Astrocyte (in vitro differentiated cells and primary cell): ENCODE measurements around the gene DNASE2. TPM values are rescaled to one million over a fixed set of nuclear protein-coding genes. Genes with fewer than 3 reads are reported as not detected.
A peak's percentile ranks its signal among the peaks of the same experiment; 100 is the strongest.

Experiments
- DNase-seq: peaks from one replicate; pipeline ENCODE4 v3.0.0-alpha.2; 2010; ENCODE audit warnings: low read depth
- FAIRE-seq: peaks from 2 replicates; lab custom pipeline; 2011; peaks lifted over from hg19 to GRCh38; lab: Jason Lieb, UNC
- H2AFZ ChIP-seq: 2 replicates; pipeline ENCODE4 v1.6.0; 2012; ENCODE audit warnings: low read depth, low read length, inconsistent platforms
- H3K27ac ChIP-seq: 2 replicates; pipeline ENCODE4 v1.5.1; 2011; ENCODE audit warnings: low read depth, low read length, inconsistent platforms
- H3K27me3 ChIP-seq: 2 replicates; pipeline ENCODE4 v1.6.0; 2011; ENCODE audit warnings: low read length, inconsistent platforms; ENCODE audit not compliant: insufficient read depth
- H3K36me3 ChIP-seq: 2 replicates; pipeline ENCODE4 v1.5.1; 2011; ENCODE audit warnings: low read length, inconsistent platforms; ENCODE audit not compliant: insufficient read depth
- H3K4me1 ChIP-seq: 2 replicates; pipeline ENCODE4 v1.5.1; 2011; ENCODE audit warnings: low read length, inconsistent platforms; ENCODE audit not compliant: insufficient read depth
- H3K4me2 ChIP-seq: 2 replicates; pipeline ENCODE4 v1.6.0; 2012; ENCODE audit warnings: low read length, inconsistent platforms
- H3K4me3 ChIP-seq: 2 replicates; pipeline ENCODE4 v1.5.1; 2011; ENCODE audit warnings: low read depth, mild to moderate bottlenecking, low read length, inconsistent platforms; ENCODE audit not compliant: insufficient read depth
- H3K79me2 ChIP-seq: 2 replicates; pipeline ENCODE4 v1.6.0; 2012; ENCODE audit warnings: mild to moderate bottlenecking, low read length, inconsistent platforms; ENCODE audit not compliant: insufficient read depth
- H3K9ac ChIP-seq: 2 replicates; pipeline ENCODE4 v1.6.0; 2012; ENCODE audit warnings: mild to moderate bottlenecking, low read length, inconsistent platforms
- H3K9me3 ChIP-seq: 2 replicates; pipeline ENCODE4 v1.5.1; 2012; ENCODE audit warnings: low read depth, mild to moderate bottlenecking, low read length, inconsistent platforms; ENCODE audit not compliant: insufficient read depth
- H4K20me1 ChIP-seq: 2 replicates; pipeline ENCODE4 v1.6.0; 2012; ENCODE audit warnings: low read length, inconsistent platforms; ENCODE audit not compliant: insufficient read depth
- H3K27ac Mint-ChIP-seq: one replicate; pipeline ENCODE4 v1.8.0; 2021; ENCODE audit warnings: mild to moderate bottlenecking, mixed read lengths; ENCODE audit not compliant: unreplicated experiment
- H3K27me3 Mint-ChIP-seq: one replicate; pipeline ENCODE4 v1.8.0; 2021; ENCODE audit warnings: low read depth, mixed read lengths; ENCODE audit not compliant: unreplicated experiment
- H3K36me3 Mint-ChIP-seq: one replicate; pipeline ENCODE4 v1.8.0; 2021; ENCODE audit warnings: low read depth, mixed read lengths; ENCODE audit not compliant: unreplicated experiment
- H3K4me1 Mint-ChIP-seq: one replicate; pipeline ENCODE4 v1.8.0; 2021; ENCODE audit warnings: low read depth, mixed read lengths; ENCODE audit not compliant: unreplicated experiment
- H3K4me3 Mint-ChIP-seq: one replicate; pipeline ENCODE4 v1.8.0; 2021; ENCODE audit warnings: mild to moderate bottlenecking, moderate library complexity, mixed read lengths; ENCODE audit not compliant: unreplicated experiment
- H3K9me3 Mint-ChIP-seq: one replicate; pipeline ENCODE4 v1.8.0; 2021; ENCODE audit warnings: mild to moderate bottlenecking, mixed read lengths; ENCODE audit not compliant: unreplicated experiment
- EZH2 ChIP-seq: IDR thresholded peaks from 2 replicates; pipeline ENCODE4 v1.6.1; 2012; ENCODE audit warnings: mild to moderate bottlenecking, low read length, inconsistent platforms; ENCODE audit not compliant: insufficient read depth
- total RNA-seq: library from RNA; stranded (reverse); gene quantifications from 2 replicates; pipeline ENCODE4 v1.2.1, GENCODE V29; 2021
- TF ChIP-seq, protein P1 (sequence below): IDR thresholded peaks from 2 replicates; pipeline ENCODE4 v1.5.1; 2011; ENCODE audit warnings: low read depth, mild to moderate bottlenecking, inconsistent platforms, low read length, moderate library complexity; ENCODE audit not compliant: insufficient read depth

DNASE2 gene
- total RNA-seq, 1 donor from 2014 or later: 33.1 TPM

DNA sequence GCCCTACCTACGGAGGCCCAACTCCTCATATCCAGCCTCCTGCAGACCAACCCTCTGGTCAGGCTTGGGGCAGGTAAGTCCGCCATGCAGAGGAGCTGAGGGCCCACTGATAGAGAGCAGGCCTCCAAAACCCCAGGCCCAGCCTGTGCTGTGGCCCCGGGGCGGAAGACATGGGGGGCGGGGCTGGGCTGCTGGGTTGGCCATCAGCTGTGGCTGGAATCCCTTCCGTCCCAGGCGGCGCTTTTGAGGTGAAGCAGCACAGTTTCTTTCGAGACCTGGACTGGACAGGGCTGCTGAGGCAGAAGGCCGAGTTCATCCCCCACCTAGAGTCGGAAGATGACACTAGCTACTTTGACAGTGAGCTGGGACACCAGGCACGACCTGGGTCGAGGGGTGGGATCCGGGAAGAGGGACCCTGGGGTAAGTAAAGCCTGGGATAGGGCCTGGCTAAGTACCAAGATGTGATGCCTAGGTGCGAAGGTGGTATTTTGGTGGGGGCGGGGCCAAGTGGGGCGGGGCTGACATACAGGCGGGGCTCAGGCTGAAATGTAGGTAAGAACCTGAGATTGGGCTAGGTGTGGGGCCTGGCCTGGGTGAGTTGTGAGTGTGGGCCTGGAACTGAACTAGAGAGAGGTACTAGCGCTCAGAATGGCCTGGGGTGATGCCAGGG, 15.4 kb downstream of the DNASE2 start:
- H3K36me3 Mint-ChIP-seq: peaks cover 13% of the 10 kb centered on the region
- Histone ChIP-seq H3K4me2 (no peak overlapping the region), H3K9ac (no peak overlapping the region), H3K9me3 (no peaks in the 10 kb centered on the region), H2AFZ (no peak overlapping the region), H3K36me3 (no peaks in the 10 kb centered on the region), H3K4me3 (no peak overlapping the region), H3K79me2 (no peaks in the 10 kb centered on the region), H3K27ac (no peak overlapping the region), H4K20me1 (no peaks in the 10 kb centered on the region), H3K27me3 (peaks cover 4% of the 10 kb centered on the region), H3K4me1 (peaks cover 3% of the 10 kb centered on the region)
- peaks cover 2% of the 10 kb centered on the region for H3K27me3 Mint-ChIP-seq
- H3K27ac Mint-ChIP-seq: no peak overlapping the region
- H3K4me1 Mint-ChIP-seq: no peaks in the 10 kb centered on the region
- no peak for FAIRE-seq
- H3K9me3 Mint-ChIP-seq: no peaks in the 10 kb centered on the region
- H3K4me3 Mint-ChIP-seq: no peak overlapping the region
- no peak for DNase-seq
- TF ChIP-seq, protein P1, sequence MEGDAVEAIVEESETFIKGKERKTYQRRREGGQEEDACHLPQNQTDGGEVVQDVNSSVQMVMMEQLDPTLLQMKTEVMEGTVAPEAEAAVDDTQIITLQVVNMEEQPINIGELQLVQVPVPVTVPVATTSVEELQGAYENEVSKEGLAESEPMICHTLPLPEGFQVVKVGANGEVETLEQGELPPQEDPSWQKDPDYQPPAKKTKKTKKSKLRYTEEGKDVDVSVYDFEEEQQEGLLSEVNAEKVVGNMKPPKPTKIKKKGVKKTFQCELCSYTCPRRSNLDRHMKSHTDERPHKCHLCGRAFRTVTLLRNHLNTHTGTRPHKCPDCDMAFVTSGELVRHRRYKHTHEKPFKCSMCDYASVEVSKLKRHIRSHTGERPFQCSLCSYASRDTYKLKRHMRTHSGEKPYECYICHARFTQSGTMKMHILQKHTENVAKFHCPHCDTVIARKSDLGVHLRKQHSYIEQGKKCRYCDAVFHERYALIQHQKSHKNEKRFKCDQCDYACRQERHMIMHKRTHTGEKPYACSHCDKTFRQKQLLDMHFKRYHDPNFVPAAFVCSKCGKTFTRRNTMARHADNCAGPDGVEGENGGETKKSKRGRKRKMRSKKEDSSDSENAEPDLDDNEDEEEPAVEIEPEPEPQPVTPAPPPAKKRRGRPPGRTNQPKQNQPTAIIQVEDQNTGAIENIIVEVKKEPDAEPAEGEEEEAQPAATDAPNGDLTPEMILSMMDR: no peak
- TF ChIP-seq EZH2: no peak

DNA sequence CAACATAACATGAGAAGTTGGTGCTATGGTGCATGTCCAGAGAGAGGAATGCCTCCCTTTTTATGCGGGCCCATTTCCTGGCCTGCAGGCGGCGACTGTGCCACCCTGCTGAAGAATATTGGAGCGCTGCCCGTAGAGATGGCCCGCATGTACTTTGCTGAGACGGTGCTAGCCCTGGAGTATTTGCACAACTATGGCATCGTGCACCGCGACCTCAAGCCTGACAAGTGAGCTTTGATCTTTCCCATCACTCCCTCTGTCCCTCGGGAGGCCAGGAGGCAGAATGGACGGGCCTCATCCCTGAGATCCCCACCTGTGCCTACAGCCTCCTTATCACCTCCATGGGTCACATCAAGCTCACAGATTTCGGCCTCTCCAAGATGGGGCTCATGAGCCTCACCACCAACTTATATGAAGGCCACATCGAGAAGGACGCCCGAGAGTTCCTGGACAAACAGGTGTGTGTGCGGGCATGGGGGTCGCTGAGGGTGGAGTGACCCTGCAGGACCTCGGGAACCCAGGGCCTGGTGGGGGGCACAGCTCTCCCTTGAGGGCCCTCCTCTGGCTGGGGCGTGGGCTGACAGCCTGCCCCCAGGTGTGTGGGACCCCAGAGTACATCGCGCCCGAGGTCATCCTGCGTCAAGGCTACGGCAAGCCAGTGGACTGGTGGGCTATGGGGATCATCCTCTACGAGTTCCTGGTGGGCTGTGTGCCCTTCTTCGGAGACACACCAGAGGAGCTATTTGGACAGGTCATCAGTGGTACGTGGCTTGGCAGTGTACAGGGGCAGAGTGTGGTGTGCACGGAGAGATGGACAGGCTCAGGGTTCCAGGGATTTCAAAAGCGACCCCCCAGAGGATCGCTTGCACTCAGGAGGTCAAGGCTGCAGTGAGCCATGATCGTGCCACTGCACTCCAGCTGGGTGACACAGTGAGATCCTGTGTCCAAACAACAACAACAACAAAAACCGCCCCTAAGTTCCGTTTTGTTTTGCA, 16.2 kb downstream of the DNASE2 start:
- Mint-ChIP-seq H3K27me3 (peaks cover 2% of the 10 kb centered on the region), H3K36me3 (peaks cover 11% of the 10 kb centered on the region), H3K9me3 (no peaks in the 10 kb centered on the region), H3K4me3 (peak overlapping the region; percentile 62), H3K4me1 (no peaks in the 10 kb centered on the region), H3K27ac (no peak overlapping the region)
- Histone ChIP-seq H3K79me2 (no peaks in the 10 kb centered on the region), H3K27ac (no peak overlapping the region), H3K4me1 (peaks cover 3% of the 10 kb centered on the region), H4K20me1 (no peaks in the 10 kb centered on the region), H3K36me3 (no peaks in the 10 kb centered on the region), H3K9me3 (no peaks in the 10 kb centered on the region), H3K4me2 (no peak overlapping the region), H3K4me3 (no peak overlapping the region), H3K27me3 (peaks cover 4% of the 10 kb centered on the region), H3K9ac (no peak overlapping the region), H2AFZ (no peak overlapping the region)
- TF ChIP-seq, protein P1: no peak
- no peak for TF ChIP-seq EZH2
- no peak for FAIRE-seq
- DNase-seq: no peak
